ENCODE measurements around the gene PROCA1. TPM values are rescaled to one million over a fixed set of nuclear protein-coding genes. Genes with fewer than 3 reads are reported as not detected.
A peak's percentile ranks its signal among the peaks of the same experiment; 100 is the strongest.

The PROCA1 gene
- total and polyA plus RNA-seq, 2 experiments from 2014 or later = 1.1 to 3.9 TPM

DNA sequence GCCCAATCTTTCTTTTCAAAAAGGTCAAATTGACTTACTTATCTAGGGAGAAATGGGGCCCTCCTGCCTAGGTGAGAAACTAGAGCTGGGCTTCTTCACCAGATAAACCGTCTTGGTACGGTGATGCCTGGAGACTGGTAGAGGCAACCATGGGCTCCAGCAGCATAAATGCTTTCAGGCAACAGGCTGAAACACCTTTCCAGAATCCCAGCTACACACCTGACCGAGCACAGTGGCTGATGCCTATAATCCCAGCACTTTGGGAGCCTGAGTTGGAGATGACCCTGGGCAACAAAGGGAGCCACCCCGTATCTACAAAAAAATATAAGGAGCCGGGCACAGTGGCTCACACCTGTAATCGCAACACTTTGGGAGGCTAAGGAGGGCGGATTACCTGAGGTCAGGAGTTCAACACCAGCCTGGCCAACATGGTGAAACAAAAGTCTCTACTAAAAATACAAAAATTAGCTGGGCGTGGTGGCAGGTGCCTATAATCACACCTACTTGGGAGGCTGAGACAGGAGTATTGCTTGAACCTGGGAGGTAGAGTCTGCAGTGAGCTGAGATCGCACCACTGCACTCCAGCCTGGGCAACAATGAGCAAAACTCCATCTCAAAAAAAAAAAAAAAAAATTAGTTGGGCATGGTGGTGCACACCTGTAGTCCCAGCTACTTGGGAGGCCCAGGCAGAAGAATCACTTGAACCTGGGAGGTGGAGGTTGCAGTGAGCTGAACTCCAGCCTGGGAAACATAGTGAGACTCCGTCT is 40.1 kb upstream of the PROCA1 start:
- WGBS (ENCODE audit: low lambda C conversion rate, missing lambda C conversion rate) = 96% methylated on average over 10 of the region's 10 CpGs
- TF ChIP-seq, protein P1, sequence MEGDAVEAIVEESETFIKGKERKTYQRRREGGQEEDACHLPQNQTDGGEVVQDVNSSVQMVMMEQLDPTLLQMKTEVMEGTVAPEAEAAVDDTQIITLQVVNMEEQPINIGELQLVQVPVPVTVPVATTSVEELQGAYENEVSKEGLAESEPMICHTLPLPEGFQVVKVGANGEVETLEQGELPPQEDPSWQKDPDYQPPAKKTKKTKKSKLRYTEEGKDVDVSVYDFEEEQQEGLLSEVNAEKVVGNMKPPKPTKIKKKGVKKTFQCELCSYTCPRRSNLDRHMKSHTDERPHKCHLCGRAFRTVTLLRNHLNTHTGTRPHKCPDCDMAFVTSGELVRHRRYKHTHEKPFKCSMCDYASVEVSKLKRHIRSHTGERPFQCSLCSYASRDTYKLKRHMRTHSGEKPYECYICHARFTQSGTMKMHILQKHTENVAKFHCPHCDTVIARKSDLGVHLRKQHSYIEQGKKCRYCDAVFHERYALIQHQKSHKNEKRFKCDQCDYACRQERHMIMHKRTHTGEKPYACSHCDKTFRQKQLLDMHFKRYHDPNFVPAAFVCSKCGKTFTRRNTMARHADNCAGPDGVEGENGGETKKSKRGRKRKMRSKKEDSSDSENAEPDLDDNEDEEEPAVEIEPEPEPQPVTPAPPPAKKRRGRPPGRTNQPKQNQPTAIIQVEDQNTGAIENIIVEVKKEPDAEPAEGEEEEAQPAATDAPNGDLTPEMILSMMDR (IDR thresholded peaks at IDR 0.05; ENCODE audit: poor library complexity) = no peak
- TF ChIP-seq EZH2phosphoT487 (IDR thresholded peaks at IDR 0.05; ENCODE audit: low read depth, severe bottlenecking, unreplicated experiment) = no peak
- TF ChIP-seq EZH2 (IDR thresholded peaks at IDR 0.05; ENCODE audit: borderline replicate concordance) = no peak
- Histone ChIP-seq H3K27me3 (no peaks in the 10 kb centered on the region), H3K4me3 (no peak overlapping the region), H3K9me3 (ENCODE audit: low read depth) (no peaks in the 10 kb centered on the region), H3K27ac (no peak overlapping the region), H3K4me1 (ENCODE audit: insufficient read depth) (peaks cover 11% of the 10 kb centered on the region), H2AFZ (no peak overlapping the region), H3K36me3 (replicated peaks; ENCODE audit: insufficient read depth, low read depth) (no peaks in the 10 kb centered on the region), H3K79me2 (peaks cover 39% of the 10 kb centered on the region), H3K9me2 (replicated peaks; ENCODE audit: insufficient read depth) (no peaks in the 10 kb centered on the region), H3K4me2 (no peak overlapping the region), H4K20me1 (ENCODE audit: insufficient read depth, poor library complexity, severe bottlenecking) (peaks cover 36% of the 10 kb centered on the region)
- no peak for DNase-seq (ENCODE audit: low spot score)

DNA sequence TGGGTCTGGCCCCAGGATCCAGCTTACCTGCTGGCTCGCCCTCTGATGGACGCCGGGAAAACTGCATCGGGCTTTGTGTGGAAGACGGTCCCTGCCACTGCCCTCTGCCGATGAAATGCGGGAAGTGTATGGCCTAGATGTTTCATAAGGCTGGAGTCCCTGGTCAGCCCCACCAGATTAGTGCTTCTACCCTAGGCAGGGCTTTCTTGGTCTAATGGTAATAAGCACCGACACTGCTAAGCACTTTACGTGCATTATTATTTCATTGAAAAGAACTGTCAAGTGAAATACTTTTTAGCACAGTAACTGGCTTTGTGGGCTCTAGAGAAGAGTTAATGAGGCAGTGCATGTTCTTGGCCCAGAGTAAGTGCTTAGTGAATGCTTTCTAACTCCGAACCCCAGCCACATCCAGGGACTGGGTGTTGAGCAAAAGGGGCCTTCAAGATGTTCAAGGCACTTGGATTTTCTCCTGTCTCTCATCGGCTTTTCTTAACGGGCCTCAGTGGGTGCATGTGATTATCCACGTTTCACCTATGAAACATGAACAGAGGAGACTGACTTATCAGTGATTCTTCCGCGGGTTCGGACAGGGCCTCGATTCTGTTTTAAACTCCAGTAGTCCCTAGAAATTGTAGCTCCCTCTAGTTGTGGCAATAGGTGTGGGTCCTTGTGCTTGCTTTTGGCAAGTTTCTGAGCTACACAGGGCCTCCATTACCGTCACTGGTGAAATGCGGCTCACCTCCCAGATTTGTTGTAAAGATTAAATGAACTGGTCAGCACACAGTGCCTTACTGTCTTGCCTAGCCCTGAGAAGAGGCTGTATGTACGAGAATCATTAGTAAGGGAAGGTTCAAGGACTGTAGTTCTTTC is 38.7 kb upstream of the PROCA1 start:
- Histone ChIP-seq H4K20me1 (ENCODE audit: insufficient read depth, poor library complexity, severe bottlenecking) (peaks cover 49% of the 10 kb centered on the region), H3K4me2 (no peak overlapping the region), H3K27me3 (no peaks in the 10 kb centered on the region), H3K4me3 (no peak overlapping the region), H3K9me2 (replicated peaks; ENCODE audit: insufficient read depth) (no peaks in the 10 kb centered on the region), H3K4me1 (ENCODE audit: insufficient read depth) (peaks cover 23% of the 10 kb centered on the region), H3K36me3 (replicated peaks; ENCODE audit: insufficient read depth, low read depth) (no peaks in the 10 kb centered on the region), H3K27ac (peak overlapping the region; percentile 48), H3K9me3 (ENCODE audit: low read depth) (no peaks in the 10 kb centered on the region), H2AFZ (no peak overlapping the region), H3K79me2 (peaks cover 49% of the 10 kb centered on the region)
- WGBS (ENCODE audit: low lambda C conversion rate, missing lambda C conversion rate) = 51% methylated on average over 20 of the region's 20 CpGs
- TF ChIP-seq, protein P1 (IDR thresholded peaks at IDR 0.05; ENCODE audit: poor library complexity) = peak; percentile 99
- TF ChIP-seq EZH2phosphoT487 (IDR thresholded peaks at IDR 0.05; ENCODE audit: low read depth, severe bottlenecking, unreplicated experiment) (no peak), EZH2 (IDR thresholded peaks at IDR 0.05; ENCODE audit: borderline replicate concordance) (no peak)
- DNase-seq (ENCODE audit: low spot score) = peak; percentile 96

DNA sequence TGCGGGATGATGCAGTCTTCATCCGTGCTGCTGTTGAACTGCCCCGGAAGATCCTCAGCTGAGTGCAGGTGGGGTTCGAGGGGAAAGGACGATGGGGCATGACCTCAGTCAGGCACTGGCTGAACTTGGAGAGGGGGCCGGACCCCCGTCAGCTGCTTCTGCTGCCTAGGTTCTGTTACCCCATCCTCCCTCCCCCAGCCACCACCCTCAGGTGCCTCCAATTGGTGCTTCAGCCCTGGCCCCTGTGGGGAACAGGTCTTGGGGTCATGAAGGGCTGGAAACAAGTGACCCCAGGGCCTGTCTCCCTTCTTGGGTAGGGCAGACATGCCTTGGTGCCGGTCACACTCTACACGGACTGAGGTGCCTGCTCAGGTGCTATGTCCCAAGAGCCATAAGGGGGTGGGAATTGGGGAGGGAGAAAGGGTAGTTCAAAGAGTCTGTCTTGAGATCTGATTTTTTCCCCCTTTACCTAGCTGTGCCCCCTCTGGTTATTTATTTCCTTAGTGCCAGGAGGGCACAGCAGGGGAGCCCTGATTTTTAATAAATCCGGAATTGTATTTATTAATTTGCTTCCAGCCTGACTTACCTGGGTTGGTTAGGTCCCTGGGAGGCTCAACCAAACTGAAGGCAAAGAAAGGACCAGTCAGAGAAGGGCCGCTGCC is 38.0 kb upstream of the PROCA1 start:
- Histone ChIP-seq H3K4me3 (no peak overlapping the region), H3K9me3 (ENCODE audit: low read depth) (no peaks in the 10 kb centered on the region), H3K4me1 (ENCODE audit: insufficient read depth) (peaks cover 23% of the 10 kb centered on the region), H3K4me2 (peak overlapping the region; percentile 3), H2AFZ (no peak overlapping the region), H3K79me2 (peaks cover 57% of the 10 kb centered on the region), H3K9me2 (replicated peaks; ENCODE audit: insufficient read depth) (no peaks in the 10 kb centered on the region), H3K27me3 (no peaks in the 10 kb centered on the region), H3K27ac (peak overlapping the region; percentile 44), H3K36me3 (replicated peaks; ENCODE audit: insufficient read depth, low read depth) (no peaks in the 10 kb centered on the region), H4K20me1 (ENCODE audit: insufficient read depth, poor library complexity, severe bottlenecking) (peaks cover 49% of the 10 kb centered on the region)
- TF ChIP-seq EZH2 (IDR thresholded peaks at IDR 0.05; ENCODE audit: borderline replicate concordance) (no peak), EZH2phosphoT487 (IDR thresholded peaks at IDR 0.05; ENCODE audit: low read depth, severe bottlenecking, unreplicated experiment) (no peak)
- TF ChIP-seq, protein P1 (IDR thresholded peaks at IDR 0.05; ENCODE audit: poor library complexity) = no peak
- WGBS (ENCODE audit: low lambda C conversion rate, missing lambda C conversion rate) = 63% methylated on average over 11 of the region's 11 CpGs
- no peak for DNase-seq (ENCODE audit: low spot score)

All from hepatocyte (in vitro differentiated cells).